ENCODE data around the gene GSTT2B.
"Not testable (repeated sequence)": the region's sequence is repeated elsewhere in the genome, so short reads cannot be mapped to it uniquely, and the experiment has no call there.

The GSTT2B gene

DNA sequence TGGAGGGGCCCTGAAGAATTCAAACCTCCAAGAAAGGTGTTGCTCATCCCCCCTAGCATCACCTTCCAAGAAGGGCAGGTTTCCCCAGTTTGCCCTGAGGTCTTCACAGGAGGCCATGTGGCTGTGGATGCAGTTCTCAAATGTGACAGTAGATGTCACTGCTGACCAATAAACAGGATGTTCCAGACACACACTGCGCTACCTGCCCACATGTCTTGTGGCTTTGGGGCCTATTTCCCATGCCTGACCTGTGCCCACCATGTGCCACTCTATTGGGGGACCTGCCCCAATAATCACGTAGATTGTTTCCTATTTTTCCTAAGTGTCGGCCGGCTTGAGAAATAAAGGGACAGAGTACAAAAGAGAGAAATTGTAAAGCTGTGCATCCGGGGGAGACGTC is 23.4 kb upstream of the GSTT2B start:
- DNase-seq: peak; percentile 11

DNA sequence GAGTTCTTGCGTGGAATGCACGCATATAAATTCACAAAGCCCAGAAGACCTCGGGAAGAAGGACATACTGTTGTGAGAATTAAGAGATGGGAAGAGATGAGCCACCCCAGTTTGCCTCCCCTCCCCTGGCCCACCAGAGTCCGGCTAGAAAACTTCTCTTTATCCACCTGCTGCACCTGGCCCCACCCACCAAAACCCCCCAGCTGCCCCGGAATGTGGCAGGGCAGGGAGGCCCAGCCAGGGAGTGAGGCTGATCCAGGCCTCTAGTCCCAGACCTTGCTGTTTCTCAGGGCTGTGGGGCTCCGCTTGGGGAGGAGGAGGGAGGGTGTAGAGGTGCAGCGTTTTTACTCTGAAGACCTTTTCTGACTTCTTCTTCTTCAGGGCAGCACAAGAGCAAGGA is 19.6 kb upstream of the GSTT2B start:
- DNase-seq: not testable (repeated sequence)

DNA sequence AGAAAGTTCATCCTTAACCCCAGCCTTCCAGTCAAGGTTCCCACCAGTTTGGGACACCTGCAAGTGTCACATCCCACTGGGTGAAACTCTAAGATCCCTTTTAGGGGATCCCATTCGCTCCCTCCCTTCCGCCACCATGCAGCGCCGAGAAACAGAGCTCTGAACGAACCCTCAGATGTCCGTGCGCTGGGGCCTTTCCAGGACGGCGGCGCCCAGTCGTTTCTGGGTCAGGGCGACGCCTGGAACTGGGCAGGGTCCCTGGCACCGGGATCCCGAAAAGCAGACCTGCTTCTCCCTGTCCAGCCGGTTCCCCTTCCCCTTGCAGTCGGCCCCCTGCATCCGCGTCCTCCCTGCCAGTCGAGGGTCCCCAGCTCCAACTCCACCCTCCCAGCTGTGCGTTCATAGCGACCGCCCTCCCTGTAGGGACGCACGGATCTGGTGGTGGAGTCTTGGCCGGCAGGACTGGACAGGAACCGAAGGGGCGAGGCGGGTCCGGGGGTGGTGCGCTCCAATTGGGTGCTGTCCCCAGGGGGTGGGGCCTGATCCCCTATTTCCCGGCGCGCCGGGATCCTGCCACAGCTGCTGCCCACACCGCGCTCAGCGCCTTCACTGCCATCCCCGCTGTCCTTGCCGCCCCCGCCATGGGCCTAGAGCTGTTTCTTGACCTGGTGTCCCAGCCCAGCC is 18.7 kb upstream of the GSTT2B start, which contains the start of gene GSTT2:
Gene GSTT2 (plus strand): TSS at position 578 of the 684 bp plus-strand sequence.
- DNase-seq: not testable (repeated sequence)

DNA sequence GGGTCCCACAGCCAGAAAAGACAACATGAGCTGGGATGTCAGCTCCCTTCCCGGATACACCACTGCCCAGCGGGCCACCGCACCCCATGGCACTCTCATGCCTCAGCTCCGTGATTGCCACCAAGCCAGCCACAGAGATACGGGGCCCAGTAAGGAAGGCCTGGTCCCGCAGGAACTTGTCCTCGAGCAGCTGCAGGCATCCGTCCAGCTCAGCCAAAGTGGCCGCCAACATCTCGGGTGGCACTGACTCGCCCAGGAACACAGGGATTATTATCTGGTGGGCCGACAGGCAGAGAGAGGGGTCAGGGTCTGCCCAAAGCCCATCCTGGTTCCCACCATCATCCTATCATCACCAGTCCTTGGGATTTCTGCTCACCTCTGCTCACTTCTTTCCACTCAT is 16.3 kb upstream of the GSTT2B start:
- not testable (repeated sequence) for DNase-seq

DNA sequence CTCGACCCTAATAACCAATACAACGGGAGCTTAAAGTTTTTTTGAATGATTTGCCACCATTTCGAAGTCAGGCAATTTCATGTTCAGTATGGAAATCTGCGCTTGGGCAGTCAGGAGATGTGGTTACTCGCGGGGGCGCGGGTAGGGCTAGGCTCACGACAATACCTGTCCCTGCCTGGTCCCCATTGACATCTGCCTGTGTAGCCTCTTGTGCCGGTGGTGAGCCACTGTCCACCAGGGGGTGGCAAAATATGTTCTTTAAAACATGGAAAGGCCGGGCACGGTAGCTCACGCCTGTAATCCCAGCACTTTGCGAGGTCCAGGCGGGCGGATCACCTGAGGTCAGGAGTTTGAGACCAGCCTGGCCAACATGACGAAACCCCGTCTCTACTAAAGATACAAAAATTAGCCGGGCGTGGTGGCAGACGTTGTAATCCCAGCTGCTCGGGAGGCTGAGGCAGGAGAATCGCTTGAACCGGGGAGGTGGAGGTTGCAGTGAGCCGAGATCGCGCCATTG is 13.9 kb upstream of the GSTT2B start:
- not testable (repeated sequence) for DNase-seq

DNA sequence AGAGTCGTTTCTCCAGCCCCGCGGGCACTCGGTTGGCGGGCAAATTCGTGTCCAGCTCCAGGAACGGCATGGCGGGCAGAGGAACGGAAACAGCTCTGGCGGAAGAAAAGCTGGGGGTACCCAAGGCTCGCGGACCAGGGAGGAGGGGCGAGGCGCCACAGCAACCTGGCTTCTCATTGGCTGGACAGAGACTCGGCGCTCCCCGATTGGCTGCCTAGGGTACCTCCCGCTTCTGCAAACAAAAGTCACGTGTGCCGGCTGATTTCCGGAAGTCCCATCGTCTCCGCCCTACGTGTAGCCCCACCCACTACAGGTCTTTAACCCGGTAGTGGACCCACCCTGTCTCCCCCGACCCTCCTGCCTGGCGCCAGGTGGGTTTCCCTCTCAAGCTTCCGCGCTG is 13.3 kb upstream of the GSTT2B start, which contains the start of gene DDT:
Gene DDT (minus strand): TSS at position 97 of the 400 bp plus-strand sequence. CDS start 27 bp downstream, at position 70.
- DNase-seq: not testable (repeated sequence)

DNA sequence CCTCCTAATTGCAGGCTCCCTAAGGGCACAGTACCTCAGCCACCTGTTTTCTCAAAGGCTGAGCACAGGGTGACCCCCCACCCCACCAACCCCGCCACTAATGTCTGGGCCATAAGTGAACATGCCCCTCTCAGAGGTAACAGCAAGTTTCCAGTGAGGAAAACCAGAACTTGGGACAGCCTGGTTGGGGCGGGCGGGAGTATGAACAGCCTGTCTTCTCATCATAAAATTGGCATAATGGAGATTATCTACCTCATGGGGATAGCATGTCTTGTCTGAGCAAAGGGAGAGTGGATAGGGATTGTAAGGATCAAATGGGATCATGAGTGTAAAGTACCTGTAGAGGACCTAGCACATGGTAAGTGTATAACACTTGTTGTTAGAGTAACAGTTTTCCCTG is 10.9 kb upstream of the GSTT2B start:
- DNase-seq: not testable (repeated sequence)

DNA sequence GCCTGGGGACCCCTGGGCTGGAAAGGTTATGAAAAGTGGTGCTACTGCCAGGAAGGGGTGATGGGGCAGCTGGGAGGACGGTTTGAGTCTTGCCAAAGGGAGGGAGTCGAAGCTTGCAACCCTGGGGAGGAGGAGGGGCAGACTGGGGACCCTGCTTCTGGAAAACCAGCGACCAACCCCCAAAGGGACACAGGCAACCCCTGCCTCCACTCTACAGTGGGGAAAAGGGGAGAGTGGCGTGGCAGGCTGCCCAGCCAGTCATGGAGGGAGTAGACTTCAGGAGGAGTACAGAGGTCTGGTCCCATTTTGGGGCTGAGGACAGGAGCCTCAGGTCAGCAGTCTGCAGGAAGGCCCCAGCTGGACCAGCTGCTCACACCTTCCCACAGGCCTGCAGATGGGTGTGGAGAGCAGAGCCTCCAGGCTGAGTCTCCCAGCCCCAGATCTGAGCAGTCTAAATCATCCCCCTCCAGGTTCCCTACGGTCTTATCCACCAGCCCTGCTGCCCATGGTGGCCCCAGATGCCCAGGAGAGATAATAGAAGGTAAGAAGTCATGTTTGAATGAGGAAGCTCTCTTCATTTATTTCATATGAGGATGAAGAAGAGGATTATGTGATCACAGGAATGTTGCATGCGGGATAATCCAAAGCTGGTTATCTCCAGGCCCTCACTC is 10.0 kb upstream of the GSTT2B start:
- DNase-seq: no peak

DNA sequence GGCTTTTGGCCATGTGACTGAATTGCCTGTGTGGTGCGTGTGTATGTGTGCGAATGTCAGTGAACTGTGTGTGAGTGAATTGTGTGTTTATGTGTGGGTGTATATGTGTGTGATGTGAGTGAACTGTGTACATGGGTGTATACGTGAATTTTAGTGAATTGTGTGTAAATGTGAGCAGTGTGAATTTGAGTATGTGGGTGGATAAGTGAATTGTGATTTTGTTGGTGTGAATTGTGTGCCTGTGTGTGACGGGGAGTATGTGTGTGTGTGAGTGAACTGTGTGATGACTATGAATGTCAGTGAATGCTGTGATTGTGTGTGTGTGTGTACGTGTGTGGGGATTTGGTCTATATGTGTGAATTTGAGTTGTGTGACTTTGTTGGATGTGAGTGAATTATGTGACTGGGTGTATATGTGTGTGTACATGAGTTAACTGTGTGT is 9.2 kb upstream of the GSTT2B start:
- DNase-seq: no peak

DNA sequence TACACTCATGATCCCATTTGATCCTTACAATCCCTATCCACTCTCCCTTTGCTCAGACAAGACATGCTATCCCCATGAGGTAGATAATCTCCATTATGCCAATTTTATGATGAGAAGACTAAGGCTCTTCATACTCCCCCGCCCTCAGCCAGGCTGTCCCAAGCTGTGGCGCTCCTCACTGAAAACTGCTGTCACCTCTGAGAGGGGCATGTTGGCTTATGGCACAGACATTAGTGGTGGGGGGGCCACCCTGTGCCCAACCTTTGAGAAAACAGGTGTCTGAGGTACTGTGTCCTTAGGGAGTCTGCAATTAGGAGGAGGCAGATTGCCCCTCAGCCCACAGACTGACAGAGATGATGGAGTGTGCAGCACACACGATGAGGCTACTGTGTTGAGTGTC is 8.1 kb upstream of the GSTT2B start:
- no peak for DNase-seq

DNA sequence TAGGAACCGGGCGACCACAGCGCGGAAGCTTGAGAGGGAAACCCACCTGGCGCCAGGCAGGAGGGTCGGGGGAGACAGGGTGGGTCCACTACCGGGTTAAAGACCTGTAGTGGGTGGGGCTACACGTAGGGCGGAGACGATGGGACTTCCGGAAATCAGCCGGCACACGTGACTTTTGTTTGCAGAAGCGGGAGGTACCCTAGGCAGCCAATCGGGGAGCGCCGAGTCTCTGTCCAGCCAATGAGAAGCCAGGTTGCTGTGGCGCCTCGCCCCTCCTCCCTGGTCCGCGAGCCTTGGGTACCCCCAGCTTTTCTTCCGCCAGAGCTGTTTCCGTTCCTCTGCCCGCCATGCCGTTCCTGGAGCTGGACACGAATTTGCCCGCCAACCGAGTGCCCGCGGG is 5.6 kb upstream of the GSTT2B start, which contains the start of gene DDTL:
Gene DDTL (plus strand): TSS at position 321 of the 400 bp plus-strand sequence. CDS start 27 bp downstream, at position 348.
- DNase-seq: not testable (repeated sequence)

DNA sequence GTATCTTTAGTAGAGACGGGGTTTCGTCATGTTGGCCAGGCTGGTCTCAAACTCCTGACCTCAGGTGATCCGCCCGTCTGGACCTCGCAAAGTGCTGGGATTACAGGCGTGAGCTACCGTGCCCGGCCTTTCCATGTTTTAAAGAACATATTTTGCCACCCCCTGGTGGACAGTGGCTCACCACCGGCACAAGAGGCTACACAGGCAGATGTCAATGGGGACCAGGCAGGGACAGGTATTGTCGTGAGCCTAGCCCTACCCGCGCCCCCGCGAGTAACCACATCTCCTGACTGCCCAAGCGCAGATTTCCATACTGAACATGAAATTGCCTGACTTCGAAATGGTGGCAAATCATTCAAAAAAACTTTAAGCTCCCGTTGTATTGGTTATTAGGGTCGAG is 5.1 kb upstream of the GSTT2B start:
- DNase-seq: not testable (repeated sequence)

DNA sequence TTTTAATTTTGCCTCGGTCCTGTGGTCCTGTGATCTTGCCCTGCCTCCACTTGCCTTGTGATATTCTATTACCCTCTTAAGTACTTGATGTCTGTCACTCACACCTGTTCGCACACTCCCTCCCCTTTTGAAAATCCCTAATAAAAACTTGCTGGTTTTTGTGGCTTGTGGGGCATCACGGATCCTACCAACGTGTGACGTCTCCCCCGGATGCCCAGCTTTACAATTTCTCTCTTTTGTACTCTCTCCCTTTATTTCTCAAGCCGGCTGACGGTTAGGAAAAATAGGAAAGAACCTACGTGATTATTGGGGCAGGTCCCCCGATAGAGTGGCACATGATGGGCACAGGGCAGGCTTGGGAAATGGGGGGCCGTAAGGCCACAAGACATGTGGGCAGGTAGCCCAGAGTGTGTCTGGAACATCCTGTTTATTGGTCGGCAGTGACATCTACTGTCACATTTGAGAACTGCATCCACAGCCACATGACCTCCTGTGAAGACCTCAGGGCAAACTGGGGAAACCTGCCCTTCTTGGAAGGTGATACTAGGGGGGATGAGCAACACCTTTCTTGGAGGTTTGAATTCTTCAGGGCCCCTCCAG is 4.6 kb downstream of the GSTT2B start:
- peak; percentile 10 for DNase-seq

DNA sequence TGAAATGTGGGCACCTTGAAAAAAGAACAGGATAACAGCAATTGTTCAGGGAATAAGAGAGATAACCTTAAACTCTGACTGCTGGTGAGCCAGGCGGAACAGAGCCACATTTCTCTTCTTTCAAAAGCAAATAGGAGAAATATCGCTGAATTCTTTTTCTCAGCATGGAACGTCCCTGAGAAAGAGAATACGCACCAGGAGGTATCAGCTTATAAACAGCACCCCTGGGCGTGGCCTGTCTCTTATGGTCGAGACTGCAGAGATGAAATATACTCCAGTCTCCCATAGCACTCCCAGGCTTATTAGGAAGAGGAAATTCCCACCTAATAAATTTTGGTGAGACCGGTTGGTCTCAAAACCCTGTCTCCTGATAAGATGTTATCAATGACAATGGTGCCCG is 5.1 kb downstream of the GSTT2B start:
- DNase-seq: not testable (repeated sequence)

DNA sequence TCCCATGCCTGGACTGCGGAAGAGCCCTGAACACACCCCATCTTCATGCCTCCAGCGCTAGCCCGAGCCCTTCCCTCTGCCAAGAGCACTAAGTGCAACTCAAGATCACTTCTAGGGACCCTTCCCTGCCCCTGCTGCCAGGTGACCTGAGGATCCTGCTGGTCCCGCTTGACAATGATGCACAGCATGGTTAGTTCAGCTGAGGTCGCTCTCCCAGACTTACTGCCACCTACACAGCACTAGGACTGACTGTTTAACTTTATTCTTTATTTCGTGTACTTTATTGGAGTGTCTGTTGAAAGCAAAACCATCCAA is 6.0 kb downstream of the GSTT2B start:
- not testable (repeated sequence) for DNase-seq

DNA sequence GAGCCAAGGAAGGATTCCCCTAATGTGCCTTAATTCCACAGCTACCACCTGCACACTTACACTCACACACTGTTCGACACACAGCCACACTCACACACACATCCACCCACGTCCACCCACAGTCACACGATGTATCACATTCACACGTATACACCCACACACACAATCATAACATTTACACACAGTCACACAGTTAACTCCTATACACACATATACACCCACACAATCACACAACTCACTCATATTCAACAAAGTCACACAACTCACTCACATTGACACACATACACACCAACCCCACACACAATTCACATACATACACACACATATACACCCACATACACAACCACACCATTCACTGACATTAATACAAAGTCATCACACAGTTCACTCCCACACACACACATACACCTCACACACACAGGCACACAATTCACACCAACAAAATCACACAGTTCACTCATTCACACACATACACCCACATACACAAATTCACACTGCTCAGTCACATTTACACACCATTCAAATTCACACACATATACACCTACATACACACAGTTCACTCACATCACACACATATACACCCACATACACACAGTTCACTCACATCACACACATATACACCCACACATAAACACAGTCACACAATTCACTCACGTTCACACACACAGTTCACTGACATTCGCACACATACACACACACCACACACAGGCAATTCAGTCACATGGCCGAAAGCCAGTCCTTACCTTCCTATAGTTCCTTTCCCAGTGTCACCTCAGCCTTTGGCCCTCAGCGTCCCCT is 6.6 kb downstream of the GSTT2B start:
- DNase-seq: not testable (repeated sequence)

DNA sequence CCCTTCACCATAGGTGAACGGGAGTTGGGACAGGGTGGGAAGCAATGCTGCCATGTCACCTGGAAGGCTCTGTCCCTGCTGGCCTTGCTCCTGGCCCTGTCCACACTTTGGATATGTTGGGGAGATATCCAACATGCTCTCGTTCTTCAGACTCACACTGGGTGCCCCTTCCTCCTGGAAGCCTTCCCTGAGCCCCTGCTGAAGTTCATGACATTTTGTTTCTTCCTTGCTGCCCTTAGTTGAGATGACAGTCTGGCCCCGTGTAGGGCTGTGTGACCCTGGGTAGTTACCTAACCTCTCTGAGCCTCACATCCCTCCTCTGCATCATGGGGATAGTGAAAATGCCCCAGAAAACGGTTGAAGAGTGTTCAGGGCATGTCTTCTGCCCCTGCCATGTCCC is 7.5 kb downstream of the GSTT2B start:
- DNase-seq: not testable (repeated sequence)

DNA sequence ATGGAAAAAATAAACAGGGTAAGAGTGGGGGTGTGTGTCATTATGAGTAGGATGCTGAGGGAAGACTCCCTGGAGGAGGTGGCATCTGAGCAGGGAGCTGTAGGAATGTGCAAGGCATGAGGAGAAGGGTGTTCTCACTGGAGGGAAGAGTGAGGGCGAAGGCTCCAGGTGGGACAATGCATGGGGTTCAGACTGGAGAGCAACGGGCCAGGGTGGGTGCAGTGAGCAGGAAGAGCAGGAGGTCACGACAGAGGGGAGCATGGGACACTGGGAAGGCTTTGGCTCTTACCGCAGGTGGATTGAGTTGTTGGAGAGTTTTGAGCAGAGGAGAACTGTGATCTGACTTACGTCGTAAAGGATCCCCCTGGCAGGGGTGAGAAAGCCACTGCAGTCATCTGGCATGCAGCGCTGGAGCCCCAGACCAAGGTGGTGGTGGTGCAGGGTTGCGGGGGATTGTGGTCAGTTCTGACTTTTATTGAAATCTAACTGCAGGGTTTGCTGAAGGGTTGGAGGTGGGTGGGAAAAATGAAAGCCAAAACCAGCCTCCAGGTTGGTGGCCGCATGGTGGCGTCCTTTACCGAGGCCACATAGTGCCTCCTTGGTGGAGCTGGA is 8.1 kb downstream of the GSTT2B start:
- DNase-seq: not testable (repeated sequence)

DNA sequence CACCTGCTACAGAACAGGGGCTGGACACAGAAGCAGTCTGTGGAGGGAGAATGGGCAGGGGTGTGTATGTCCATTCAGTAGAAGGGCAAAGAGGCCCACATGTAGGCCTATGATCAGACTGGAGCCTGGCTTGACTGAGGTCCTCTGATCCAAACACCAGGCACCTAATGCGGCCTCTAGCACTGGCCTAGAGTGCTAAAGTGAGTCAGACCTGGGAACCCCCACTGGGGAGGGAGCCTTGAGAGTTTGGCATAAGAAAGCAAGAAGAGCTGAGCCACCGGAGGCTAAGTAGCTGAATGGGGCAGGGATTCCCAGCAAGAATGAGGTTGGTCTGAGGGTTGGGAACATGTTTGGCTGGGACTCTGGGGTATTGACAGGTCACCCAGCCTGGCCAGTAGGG is 9.6 kb downstream of the GSTT2B start:
- DNase-seq: not testable (repeated sequence)

DNA sequence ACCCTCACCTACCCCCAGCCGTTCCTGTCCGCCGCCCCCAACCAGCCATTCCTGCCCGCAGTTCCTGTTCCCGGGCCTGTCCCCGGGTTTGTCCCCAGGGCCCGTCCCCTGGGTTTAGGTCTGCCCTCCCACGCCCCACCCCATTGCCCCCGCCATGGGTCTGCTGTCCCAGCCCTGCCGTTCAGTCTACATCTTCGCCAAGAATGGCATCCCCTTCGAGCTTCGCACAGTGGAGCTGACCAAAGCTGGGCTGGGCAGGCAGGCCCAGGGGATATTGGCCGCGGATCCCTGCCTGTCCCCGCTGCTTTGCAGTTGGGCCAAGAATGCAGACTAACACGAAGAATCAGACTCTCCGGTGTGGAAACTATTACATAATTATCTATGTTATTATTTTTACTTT is 11.2 kb downstream of the GSTT2B start:
- not testable (repeated sequence) for DNase-seq

DNA sequence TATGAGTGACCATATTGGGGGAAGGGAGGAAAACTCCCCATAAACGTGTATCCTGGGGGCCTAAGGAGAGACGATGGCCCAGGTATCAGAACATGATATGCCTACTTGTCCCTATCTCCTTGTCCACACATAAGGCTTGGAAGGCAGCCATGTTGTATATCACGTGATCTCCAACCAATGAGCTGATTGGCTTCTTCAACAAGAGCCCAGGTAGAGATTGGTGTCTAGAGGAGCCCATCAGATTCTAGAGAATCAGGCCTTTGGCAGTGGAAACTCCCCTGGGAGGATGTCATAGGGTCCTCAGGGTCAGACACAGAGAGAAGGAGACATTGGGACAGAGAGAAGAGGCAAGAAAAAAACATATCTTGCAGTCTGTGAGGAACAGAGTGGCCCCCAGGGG is 13.6 kb downstream of the GSTT2B start:
- DNase-seq: not testable (repeated sequence)

DNA sequence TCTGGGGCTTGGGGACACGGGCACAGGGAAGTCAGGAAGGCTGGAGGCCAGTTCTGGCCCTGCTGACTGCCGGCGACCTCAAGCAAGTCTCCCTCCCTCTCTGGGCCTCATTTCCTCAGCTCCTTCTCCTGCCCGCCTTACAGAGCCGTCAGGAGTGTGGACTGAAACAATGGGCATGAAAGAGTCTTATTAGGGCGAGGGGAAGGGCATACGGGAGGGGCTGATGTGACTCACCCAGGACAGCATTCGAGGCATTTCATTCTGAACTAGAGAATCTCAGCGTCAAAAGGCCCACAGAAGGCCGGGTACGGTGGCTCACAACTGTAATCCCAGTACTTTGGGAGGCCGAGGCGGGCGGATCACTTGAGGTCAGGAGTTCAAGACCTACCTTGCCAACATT is 20.8 kb downstream of the GSTT2B start:
- DNase-seq: not testable (repeated sequence)
